Measurements from ENCODE around the gene TOPBP1. TPM values are rescaled to one million over a fixed set of nuclear protein-coding genes. Genes with fewer than 3 reads are reported as not detected.

The TOPBP1 gene
- total and polyA plus RNA-seq, 9 of the 15 experiments (the other 6 are each of a cell fraction or from before 2014, with no cell fraction given) = 16.6 to 77.6 (median 58.2) TPM

DNA sequence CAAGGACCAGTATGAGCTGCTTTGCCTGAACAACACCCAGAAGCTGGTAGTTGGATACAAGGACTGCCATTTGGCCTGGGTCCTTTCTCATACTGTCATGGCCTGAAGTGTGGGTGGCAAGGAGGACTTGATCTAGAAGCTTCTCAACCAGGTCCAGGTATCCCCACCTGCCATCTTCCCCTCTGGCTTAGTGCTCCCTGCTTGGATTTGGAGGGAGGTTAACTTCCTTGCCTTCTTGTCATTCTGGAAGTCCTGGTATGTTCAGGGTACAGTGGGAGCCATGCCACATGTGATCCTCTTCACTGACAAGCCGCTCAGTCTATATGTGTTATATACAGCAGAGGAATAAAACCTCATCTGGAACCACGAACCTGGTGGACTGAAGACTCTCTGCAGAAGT lies 37.7 kb upstream of the TOPBP1 start:
- Histone ChIP-seq H3K9ac (ENCODE audit: insufficient read depth in 1 of 2, low read depth in 2 of 2, low read length in 2 of 2) (no peak overlapping the region), H3K27me3 (ENCODE audit: control insufficient read depth in 2 of 2, insufficient read depth in 2 of 2, low read length in 2 of 2) (peaks cover 0 to 21% of the 10 kb centered on the region in 2 experiments; a peak in 2 of 5 replicates), H3K27ac (ENCODE audit: extremely low read depth, low read depth, low read length) (no peak overlapping the region), H3K4me2 (ENCODE audit: insufficient read depth, low read length) (no peak overlapping the region), H2AFZ (ENCODE audit: low read depth, low read length) (no peak overlapping the region), H3K79me2 (ENCODE audit: control insufficient read depth, insufficient read depth, low read length) (no peaks in the 10 kb centered on the region), H4K20me1 (replicated peaks; ENCODE audit: control insufficient read depth, insufficient read depth, low read length) (no peaks in the 10 kb centered on the region), H3K9me3 (replicated peaks; ENCODE audit: control insufficient read depth, insufficient read depth, low read depth, low read length) (no peaks in the 10 kb centered on the region), H3K4me3 (no peak overlapping the region), H3K36me3 (ENCODE audit: control insufficient read depth, insufficient read depth, low read length) (no peaks in the 10 kb centered on the region), H3K9me1 (ENCODE audit: control insufficient read depth, insufficient read depth, low read length) (no peaks in the 10 kb centered on the region), H3K4me1 (replicated peaks in 1 of 2; ENCODE audit: control insufficient read depth in 2 of 2, insufficient read depth in 2 of 2, low read length in 2 of 2) (no peaks in the 10 kb centered on the region)
- ATAC-seq (no peak), FAIRE-seq (no peak), DNase-seq (ENCODE audit: extremely low read depth in 1 of 4, low spot score in 3 of 4) (no peak)
- 0% methylated on average over 2 of the region's 2 CpGs for WGBS (ENCODE audit: insufficient coverage, low coverage, missing lambda C conversion rate)
- in situ Hi-C loops (cut with MboI) = no loop called here
- CTCF ChIA-PET (ENCODE audit: low intra/inter-chr PET ratio) = no interaction called here
- POLR2A ChIA-PET = interaction anchor here (0.7 kb wide), 1 partner anchor 118 kb away, joined by 5 read pairs; no protein-coding TSS in a partner anchor
- BruUV-seq (replicated peaks) = no TSS peak
- intact Hi-C loops (cut with micrococcal nuclease) = no loop called here
- TF ChIP-seq, protein P1, sequence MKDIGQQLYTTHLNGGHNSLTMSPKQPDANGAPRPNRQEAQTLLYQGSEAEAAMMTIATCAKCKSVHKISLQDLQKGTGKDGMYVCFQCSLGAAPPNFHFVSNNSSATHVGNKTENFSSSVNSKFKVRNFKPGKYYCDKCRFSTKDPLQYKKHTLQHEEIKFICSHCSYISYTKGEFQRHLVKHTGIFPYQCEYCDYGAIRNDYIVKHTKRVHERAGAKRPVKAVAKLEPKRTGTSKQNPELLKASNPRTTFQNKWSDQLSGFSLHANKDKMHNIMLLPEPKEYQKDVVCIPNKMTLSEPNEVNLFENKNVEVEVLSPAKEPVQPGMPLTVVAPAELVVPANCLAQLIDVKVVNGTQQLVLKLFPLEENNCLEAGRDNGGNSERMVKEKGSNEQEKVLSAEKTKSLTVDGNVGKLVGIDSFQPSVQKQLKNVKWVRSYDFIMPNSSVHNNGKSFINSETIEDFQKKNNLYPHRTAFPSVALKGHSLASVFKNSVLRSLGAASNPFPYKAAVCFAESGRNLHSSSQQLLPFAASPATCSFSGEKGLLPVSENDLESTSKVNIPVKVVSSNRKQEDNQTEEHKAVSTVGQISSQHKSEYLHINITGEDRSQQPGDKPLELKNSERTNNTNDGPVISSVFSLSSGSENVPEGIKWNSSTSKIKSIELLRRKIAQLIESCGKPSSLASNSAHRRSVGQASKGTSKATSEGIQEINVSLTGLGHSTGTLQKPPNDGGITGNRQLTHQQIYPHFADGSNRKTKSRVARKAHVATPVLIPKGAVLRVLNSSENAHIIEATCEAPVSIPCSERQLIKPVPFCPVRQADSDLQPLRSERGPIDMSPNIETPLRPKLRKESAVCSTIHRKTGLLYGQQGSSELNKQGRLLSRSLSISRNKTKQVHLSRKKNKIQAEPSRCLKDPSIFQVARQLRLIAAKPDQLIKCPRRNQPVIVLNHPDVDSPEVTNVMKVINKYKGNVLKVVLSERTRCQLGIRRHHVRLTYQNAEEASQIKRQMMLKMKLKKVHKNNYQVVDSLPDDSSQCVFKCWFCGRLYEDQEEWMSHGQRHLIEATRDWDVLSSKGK (CRISPR knock-in tag; IDR thresholded peaks at IDR 0.05) = no peak
- no peak for TF ChIP-seq MXI1 (IDR thresholded peaks at IDR 0.05; ENCODE audit: low read depth, low read length)
- TF ChIP-seq, protein P2, sequence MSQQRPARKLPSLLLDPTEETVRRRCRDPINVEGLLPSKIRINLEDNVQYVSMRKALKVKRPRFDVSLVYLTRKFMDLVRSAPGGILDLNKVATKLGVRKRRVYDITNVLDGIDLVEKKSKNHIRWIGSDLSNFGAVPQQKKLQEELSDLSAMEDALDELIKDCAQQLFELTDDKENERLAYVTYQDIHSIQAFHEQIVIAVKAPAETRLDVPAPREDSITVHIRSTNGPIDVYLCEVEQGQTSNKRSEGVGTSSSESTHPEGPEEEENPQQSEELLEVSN (IDR thresholded peaks at IDR 0.05; ENCODE audit: borderline replicate concordance in 1 of 2, extremely low read depth in 1 of 2, insufficient read depth in 1 of 2, insufficient read length in 1 of 2, low read depth in 1 of 2, low read length in 1 of 2, poor library complexity in 1 of 2, severe bottlenecking in 1 of 2) = no peak
- TF ChIP-seq MCM5 (IDR thresholded peaks at IDR 0.05; ENCODE audit: low read depth) = no peak
- no peak for TF ChIP-seq PCBP2 (IDR thresholded peaks at IDR 0.05; ENCODE audit: low read depth, low read length, poor library complexity, severe bottlenecking)
- TF ChIP-seq, protein P3, sequence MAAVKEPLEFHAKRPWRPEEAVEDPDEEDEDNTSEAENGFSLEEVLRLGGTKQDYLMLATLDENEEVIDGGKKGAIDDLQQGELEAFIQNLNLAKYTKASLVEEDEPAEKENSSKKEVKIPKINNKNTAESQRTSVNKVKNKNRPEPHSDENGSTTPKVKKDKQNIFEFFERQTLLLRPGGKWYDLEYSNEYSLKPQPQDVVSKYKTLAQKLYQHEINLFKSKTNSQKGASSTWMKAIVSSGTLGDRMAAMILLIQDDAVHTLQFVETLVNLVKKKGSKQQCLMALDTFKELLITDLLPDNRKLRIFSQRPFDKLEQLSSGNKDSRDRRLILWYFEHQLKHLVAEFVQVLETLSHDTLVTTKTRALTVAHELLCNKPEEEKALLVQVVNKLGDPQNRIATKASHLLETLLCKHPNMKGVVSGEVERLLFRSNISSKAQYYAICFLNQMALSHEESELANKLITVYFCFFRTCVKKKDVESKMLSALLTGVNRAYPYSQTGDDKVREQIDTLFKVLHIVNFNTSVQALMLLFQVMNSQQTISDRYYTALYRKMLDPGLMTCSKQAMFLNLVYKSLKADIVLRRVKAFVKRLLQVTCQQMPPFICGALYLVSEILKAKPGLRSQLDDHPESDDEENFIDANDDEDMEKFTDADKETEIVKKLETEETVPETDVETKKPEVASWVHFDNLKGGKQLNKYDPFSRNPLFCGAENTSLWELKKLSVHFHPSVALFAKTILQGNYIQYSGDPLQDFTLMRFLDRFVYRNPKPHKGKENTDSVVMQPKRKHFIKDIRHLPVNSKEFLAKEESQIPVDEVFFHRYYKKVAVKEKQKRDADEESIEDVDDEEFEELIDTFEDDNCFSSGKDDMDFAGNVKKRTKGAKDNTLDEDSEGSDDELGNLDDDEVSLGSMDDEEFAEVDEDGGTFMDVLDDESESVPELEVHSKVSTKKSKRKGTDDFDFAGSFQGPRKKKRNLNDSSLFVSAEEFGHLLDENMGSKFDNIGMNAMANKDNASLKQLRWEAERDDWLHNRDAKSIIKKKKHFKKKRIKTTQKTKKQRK (IDR thresholded peaks at IDR 0.05; ENCODE audit: borderline replicate concordance, low read depth, low read length) = no peak
- no peak for TF ChIP-seq EHMT2 (IDR thresholded peaks at IDR 0.05)
- no peak for TF ChIP-seq HNRNPLL (IDR thresholded peaks at IDR 0.05; ENCODE audit: low read depth, low read length, poor library complexity, severe bottlenecking)
- TF ChIP-seq, protein P4, sequence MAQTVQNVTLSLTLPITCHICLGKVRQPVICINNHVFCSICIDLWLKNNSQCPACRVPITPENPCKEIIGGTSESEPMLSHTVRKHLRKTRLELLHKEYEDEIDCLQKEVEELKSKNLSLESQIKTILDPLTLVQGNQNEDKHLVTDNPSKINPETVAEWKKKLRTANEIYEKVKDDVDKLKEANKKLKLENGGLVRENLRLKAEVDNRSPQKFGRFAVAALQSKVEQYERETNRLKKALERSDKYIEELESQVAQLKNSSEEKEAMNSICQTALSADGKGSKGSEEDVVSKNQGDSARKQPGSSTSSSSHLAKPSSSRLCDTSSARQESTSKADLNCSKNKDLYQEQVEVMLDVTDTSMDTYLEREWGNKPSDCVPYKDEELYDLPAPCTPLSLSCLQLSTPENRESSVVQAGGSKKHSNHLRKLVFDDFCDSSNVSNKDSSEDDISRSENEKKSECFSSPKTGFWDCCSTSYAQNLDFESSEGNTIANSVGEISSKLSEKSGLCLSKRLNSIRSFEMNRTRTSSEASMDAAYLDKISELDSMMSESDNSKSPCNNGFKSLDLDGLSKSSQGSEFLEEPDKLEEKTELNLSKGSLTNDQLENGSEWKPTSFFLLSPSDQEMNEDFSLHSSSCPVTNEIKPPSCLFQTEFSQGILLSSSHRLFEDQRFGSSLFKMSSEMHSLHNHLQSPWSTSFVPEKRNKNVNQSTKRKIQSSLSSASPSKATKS (CRISPR knock-in tag; IDR thresholded peaks at IDR 0.05) = no peak
